HG02884 (cell line): Measurements from ENCODE around the gene DMD.
"Not testable (repeated sequence)": the region's sequence is repeated elsewhere in the genome, so short reads cannot be mapped to it uniquely, and the experiment has no call there.

ENCODE experiments used
- ATAC-seq: cut with Tn5 transposase; IDR thresholded peaks from one replicate; pipeline ENCODE4 v1.9.1; 2021; ENCODE audit warnings: mild to moderate bottlenecking, moderate library complexity; ENCODE audit not compliant: unreplicated experiment

DMD gene

GRCh38 chrX:32289356-32289755 lies 922.0 kb downstream of the DMD start:
- no peak for ATAC-seq

GRCh38 chrX:32281853-32282252 lies 929.5 kb downstream of the DMD start:
- no peak for ATAC-seq

GRCh38 chrX:32280921-32281320 lies 930.4 kb downstream of the DMD start:
- no peak for ATAC-seq

GRCh38 chrX:32280489-32280888 lies 930.9 kb downstream of the DMD start:
- ATAC-seq, result no peak

GRCh38 chrX:32276153-32276552 lies 935.2 kb downstream of the DMD start:
- no peak for ATAC-seq

GRCh38 chrX:32269866-32270265 lies 941.5 kb downstream of the DMD start:
- no peak for ATAC-seq

DNA sequence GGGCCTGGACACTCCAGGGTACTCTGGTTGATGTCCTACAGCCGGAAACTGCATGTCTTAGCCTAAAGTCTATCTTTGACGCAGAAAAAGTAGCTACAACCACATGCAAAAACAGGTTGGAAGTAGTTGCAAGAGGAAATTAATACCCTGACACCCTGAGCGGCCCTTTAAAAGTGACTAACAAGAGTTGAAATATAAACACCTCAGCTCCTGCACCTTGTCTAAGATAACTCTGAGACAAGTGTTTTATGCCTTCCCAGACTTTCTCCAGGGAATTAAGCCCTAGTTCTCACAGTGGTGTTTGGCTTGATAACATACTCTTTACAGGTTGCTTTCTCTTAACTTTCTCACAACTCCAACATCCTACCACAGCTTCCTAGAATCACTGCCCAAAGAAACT lies 943.1 kb downstream of the DMD start:
- no peak for ATAC-seq

DNA sequence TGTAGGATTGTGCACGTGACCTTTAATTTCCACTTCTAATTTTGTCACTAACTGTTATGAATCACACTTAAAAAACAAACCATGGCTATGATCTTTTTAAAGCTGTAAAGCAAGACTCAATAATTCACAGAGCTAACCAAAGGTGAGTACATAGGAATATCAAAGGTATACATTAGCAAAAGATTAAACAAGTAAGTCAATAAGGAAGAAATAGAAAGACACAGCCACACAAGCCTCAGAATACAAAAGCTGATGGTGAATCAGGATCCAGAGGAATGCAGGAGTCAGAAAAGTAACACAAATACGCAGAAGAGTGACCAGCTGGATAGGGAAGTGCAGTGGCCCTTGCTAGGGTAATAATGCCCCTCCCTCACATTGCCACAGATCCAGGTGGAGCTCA lies 943.6 kb downstream of the DMD start:
- no peak for ATAC-seq

GRCh38 chrX:32246675-32247074 lies 964.7 kb downstream of the DMD start:
- ATAC-seq, result not testable (repeated sequence)

DNA sequence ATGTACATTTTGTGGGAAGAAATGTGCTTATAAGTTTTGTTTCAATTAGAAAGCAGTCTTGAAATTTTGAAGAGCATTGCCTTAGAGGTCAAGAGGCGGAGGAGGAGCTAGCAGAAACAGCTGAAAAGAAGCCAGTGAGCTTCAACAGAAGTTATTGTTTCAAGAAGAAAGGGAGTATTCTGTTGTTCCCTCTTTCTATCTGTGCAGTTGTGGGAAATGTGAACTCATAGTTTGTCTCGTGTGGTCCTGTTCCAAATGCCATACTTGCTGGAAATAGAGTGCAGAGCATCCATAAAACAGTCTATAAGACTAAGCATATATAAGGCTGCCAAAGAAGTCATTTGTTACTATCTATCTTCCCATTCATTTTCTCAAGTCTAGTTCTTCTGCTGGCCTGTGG lies 1015.7 kb downstream of the DMD start:
- ATAC-seq, result no peak

DNA sequence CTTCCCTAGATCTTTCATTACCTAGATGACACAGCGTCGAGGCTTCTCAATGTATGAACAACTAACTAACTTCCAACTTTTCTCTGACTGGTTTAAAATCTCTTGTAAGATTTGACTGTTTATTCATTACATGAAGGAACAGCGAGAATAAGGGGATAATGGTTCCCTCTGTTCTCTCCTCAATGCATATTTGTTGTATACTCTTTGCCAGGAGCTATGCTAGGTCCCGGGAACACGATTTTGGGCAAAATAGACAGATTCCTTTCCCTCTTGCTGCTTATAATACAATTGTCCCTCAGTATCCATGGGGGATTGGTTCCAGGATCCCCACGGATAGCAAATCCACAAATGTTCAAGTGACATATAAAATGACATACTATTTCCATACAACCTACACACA lies 1020.0 kb downstream of the DMD start:
- ATAC-seq, result no peak

DNA sequence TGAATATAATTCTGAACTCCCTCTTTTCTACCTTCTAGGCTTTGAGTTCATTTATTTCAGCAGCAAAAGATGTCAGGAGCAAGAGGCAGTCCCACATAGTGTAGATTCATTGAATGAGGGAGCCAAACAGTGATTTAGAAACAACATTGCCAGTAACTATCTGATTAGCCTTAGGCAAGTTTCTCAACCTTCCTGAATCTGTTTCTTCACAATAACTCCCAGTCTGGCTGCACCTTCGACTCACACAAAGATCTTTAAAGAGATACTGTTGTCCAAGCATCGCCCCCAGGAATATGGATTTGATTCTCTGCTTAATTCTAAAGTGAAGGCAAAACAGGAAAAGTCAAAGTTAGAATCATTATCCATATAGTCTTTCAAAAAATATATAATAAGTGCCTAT lies 1026.2 kb downstream of the DMD start:
- no peak for ATAC-seq

- no peak for ATAC-seq
These were observed 1028.3 kb downstream of the DMD start for GRCh38 chrX:32183066-32183465.

GRCh38 chrX:32176510-32176909 lies 1034.8 kb downstream of the DMD start:
- no peak for ATAC-seq

GRCh38 chrX:32170481-32170880 lies 1040.9 kb downstream of the DMD start:
- ATAC-seq, result no peak

GRCh38 chrX:32155044-32155638 lies 1056.2 kb downstream of the DMD start:
- no peak for ATAC-seq

GRCh38 chrX:32153585-32153984 lies 1057.8 kb downstream of the DMD start:
- ATAC-seq, result no peak

DNA sequence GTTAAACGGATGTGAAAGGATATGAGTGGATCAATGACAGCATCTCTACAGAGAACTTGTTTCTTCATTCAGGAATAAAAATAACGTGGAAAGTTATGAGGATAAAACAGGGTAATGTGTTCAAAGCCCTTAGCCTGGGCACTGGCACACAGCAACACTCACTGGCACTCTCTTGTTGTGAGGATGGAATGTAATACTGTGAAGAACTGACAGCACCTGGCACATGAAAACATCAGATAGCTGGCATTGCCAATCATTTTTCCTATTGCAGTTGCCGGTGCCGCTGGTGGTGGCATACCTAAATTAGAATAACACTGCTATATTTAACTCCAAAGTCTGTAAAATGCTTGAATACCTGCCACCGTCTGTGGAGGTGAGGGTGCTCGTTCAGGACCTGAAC lies 1061.2 kb downstream of the DMD start:
- no peak for ATAC-seq

- ATAC-seq, result no peak
These were observed 1069.5 kb downstream of the DMD start for GRCh38 chrX:32141841-32142240.

GRCh38 chrX:32139476-32139875 lies 1071.9 kb downstream of the DMD start:
- ATAC-seq, result no peak

DNA sequence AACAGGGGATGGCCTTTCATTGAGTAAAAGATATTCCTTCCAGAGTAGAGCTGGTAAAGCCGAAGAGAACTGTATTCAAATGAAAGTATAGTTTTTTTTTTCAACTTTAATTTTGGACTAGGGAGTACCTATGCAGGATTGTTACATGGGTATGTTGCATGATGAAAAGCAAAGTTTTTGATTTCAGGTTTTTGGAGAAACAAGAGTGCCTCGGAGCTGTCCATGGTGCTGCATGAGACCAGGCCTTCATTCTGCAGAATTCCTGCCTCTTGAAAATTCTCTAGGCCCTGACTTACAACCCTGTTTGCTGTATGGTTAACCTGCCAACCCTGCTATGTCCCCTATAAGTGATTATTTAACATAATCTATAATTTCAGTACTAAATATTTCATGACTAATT lies 1073.8 kb downstream of the DMD start:
- ATAC-seq, result no peak

GRCh38 chrX:32126997-32127396 lies 1084.4 kb downstream of the DMD start:
- ATAC-seq, result no peak

DNA sequence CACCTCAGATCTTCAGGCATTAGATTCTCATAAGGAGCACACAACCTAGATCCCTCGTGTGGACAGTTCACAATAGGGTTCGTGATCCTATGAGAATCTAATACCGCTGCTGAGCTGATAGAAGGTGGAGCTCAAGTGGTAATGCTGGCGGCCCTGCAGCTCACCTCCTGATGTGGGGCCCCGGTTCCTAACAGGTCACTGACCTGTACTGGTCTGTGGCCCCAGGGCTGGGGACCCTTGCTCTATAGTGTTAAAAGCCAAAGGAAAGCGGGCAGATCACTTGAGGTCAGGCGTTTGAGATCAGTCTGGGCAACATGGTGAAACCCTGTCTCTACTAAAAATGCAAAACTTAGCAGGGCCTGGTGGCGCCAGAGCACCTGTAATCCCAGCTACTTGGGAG lies 1092.5 kb downstream of the DMD start:
- no peak for ATAC-seq

DNA sequence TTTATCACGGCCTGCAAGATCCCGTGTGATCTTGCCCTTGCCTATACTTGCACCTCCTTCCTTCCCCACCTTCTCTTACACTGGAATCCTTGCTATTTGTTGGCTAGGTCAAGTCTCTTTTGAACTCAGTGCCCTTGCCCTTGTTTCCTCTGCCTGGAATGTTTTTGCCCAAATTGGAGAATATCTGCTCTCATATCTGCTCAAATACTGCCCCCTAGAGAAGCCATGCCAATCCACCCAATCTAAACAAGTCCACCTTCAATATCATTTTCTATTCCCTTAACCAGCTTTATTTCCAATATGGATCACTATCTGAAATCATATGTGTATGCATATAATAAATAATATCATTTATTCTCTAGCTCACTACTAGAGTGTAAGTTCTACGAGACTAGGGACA lies 1095.3 kb downstream of the DMD start:
- ATAC-seq, result no peak
